HT1080 (cell line): ENCODE data around the gene ANKRD35. TPM values are rescaled to one million over a fixed set of nuclear protein-coding genes. Genes with fewer than 3 reads are reported as not detected.

Source experiments
- small RNA-seq: library from RNA; depleted of rRNA; stranded (forward); fragments of <200 nt; gene quantifications from one replicate; pipeline ENCODE3, GENCODE V24; 2014
- total RNA-seq: library from RNA; depleted of rRNA; stranded (reverse); fragments of >200 nt; shearing (Covaris generic); gene quantifications from 2 replicates; pipeline ENCODE4 v1.2.3, GENCODE V29; 2014; rRNA removed

Gene ANKRD35
- total RNA-seq, 1 experiment from 2014 or later: 0.08 TPM

Small RNA genes within 50 kb of the gene (small RNA-seq; reads per million reads assigned to genes)
- gene MIR6736: not detected

Other genes with a start within 250 kb of the ANKRD35 start
- not detected in 2 replicates for gene PDZK1, start 178.5 kb downstream of the ANKRD35 start, total RNA-seq
- not detected in 2 replicates for gene CD160, start 166.4 kb downstream of the ANKRD35 start, total RNA-seq
- 7.5 and 9.3 TPM in 2 replicates for gene RNF115, start 61.8 kb downstream of the ANKRD35 start, total RNA-seq
- gene POLR3C, start 61.7 kb downstream of the ANKRD35 start, total RNA-seq: 51.1 and 56.4 TPM in 2 replicates
- gene NUDT17, start 40.2 kb downstream of the ANKRD35 start, total RNA-seq: 5.8 and 7.2 TPM in 2 replicates
- 11.7 and 19.8 TPM in 2 replicates for gene PIAS3, start 26.8 kb downstream of the ANKRD35 start, total RNA-seq
- gene ITGA10, start 24.2 kb upstream of the ANKRD35 start, total RNA-seq: 9.1 and 9.4 TPM in 2 replicates
- 17.8 and 21.8 TPM in 2 replicates for gene PEX11B, start 32.9 kb upstream of the ANKRD35 start, total RNA-seq
- 174 and 199 TPM in 2 replicates for gene RBM8A, start 41.6 kb upstream of the ANKRD35 start, total RNA-seq
- 16.3 and 24.7 TPM in 2 replicates for gene LIX1L, start 72.2 kb upstream of the ANKRD35 start, total RNA-seq
- gene ANKRD34A, start 78.7 kb upstream of the ANKRD35 start, total RNA-seq: 0.94 and 1.1 TPM in 2 replicates
- 6.6 and 8.3 TPM in 2 replicates for gene POLR3GL, start 78.8 kb upstream of the ANKRD35 start, total RNA-seq
- 10.4 and 11.9 TPM in 2 replicates for gene TXNIP, start 110.7 kb upstream of the ANKRD35 start, total RNA-seq
- not detected in 2 replicates for gene HJV, start 135.9 kb upstream of the ANKRD35 start, total RNA-seq